ENCODE data around the gene ZNF385B. TPM values are rescaled to one million over a fixed set of nuclear protein-coding genes. Genes with fewer than 3 reads are reported as not detected.

The ZNF385B gene
- total RNA-seq, 2 donors from 2014 or later, result 5.3 to 18.1 TPM

- Mint-ChIP-seq H3K27me3 (ENCODE audit: insufficient read depth) (no peaks in the 10 kb centered on the region), H3K4me3 (no peak overlapping the region), H3K27ac (no peak overlapping the region), H3K4me1 (peaks cover 32% of the 10 kb centered on the region), H3K36me3 (ENCODE audit: low read depth) (no peaks in the 10 kb centered on the region), H3K9me3 (no peaks in the 10 kb centered on the region)
- Histone ChIP-seq H3K9ac (ENCODE audit: extremely low read depth, low read length, poor library complexity, severe bottlenecking) (no peak overlapping the region), H3K36me3 (ENCODE audit: control insufficient read depth, insufficient read depth, low read length) (no peaks in the 10 kb centered on the region), H3K27ac (ENCODE audit: low read depth, low read length) (no peak overlapping the region), H3K27me3 (ENCODE audit: control insufficient read depth, insufficient read depth, low read length, poor library complexity, severe bottlenecking) (no peaks in the 10 kb centered on the region), H3K4me3 (ENCODE audit: low read length) (no peak overlapping the region), H3K9me3 (ENCODE audit: control insufficient read depth, low read length) (no peaks in the 10 kb centered on the region), H3K4me1 (ENCODE audit: control insufficient read depth, insufficient read depth, low read length) (peaks cover 3% of the 10 kb centered on the region)
- no peak for TF ChIP-seq CTCF (conservative IDR thresholded peaks at IDR 0.05)
- WGBS, 2 experiments (ENCODE audit: insufficient coverage in 1 of 2, insufficient read length in 1 of 2), result 100% methylated on average over 1 of the region's 1 CpG; no CpG with 5 or more reads in 1 of the 2 experiments
- no peak for DNase-seq
Observed at GRCh38 chr2:179822540-179822939, 38.9 kb downstream of the ZNF385B start.

GRCh38 chr2:179818546-179818945, 42.9 kb downstream of the ZNF385B start:
- Histone ChIP-seq H3K36me3 (ENCODE audit: control insufficient read depth, insufficient read depth, low read length) (no peaks in the 10 kb centered on the region), H3K4me3 (ENCODE audit: low read length) (no peak overlapping the region), H3K9me3 (ENCODE audit: control insufficient read depth, low read length) (no peaks in the 10 kb centered on the region), H3K4me1 (ENCODE audit: control insufficient read depth, insufficient read depth, low read length) (no peaks in the 10 kb centered on the region), H3K9ac (ENCODE audit: extremely low read depth, low read length, poor library complexity, severe bottlenecking) (no peak overlapping the region), H3K27me3 (ENCODE audit: control insufficient read depth, insufficient read depth, low read length, poor library complexity, severe bottlenecking) (no peaks in the 10 kb centered on the region), H3K27ac (ENCODE audit: low read depth, low read length) (no peak overlapping the region)
- H3K4me3 Mint-ChIP-seq, result no peak overlapping the region
- DNase-seq, result no peak
- H3K9me3 Mint-ChIP-seq, result no peaks in the 10 kb centered on the region
- H3K27ac Mint-ChIP-seq, result no peak overlapping the region
- H3K36me3 Mint-ChIP-seq (ENCODE audit: low read depth), result no peaks in the 10 kb centered on the region
- whole genome bisulfite sequencing, 2 experiments (ENCODE audit: insufficient coverage in 1 of 2, insufficient read length in 1 of 2), result 68 to 92% methylated on average over 3 to 8 of the region's 8 CpGs
- H3K27me3 Mint-ChIP-seq (ENCODE audit: insufficient read depth), result no peaks in the 10 kb centered on the region
- H3K4me1 Mint-ChIP-seq, result peaks cover 4% of the 10 kb centered on the region
- no peak for TF ChIP-seq CTCF (conservative IDR thresholded peaks at IDR 0.05)

GRCh38 chr2:179817181-179817841, 44.1 kb downstream of the ZNF385B start:
- Histone ChIP-seq H3K9me3 (ENCODE audit: control insufficient read depth, low read length) (peaks cover 2% of the 10 kb centered on the region), H3K4me3 (ENCODE audit: low read length) (no peak overlapping the region), H3K27me3 (ENCODE audit: control insufficient read depth, insufficient read depth, low read length, poor library complexity, severe bottlenecking) (no peaks in the 10 kb centered on the region), H3K27ac (ENCODE audit: low read depth, low read length) (no peak overlapping the region), H3K4me1 (ENCODE audit: control insufficient read depth, insufficient read depth, low read length) (no peaks in the 10 kb centered on the region), H3K36me3 (ENCODE audit: control insufficient read depth, insufficient read depth, low read length) (no peaks in the 10 kb centered on the region), H3K9ac (ENCODE audit: extremely low read depth, low read length, poor library complexity, severe bottlenecking) (no peak overlapping the region)
- TF ChIP-seq CTCF (conservative IDR thresholded peaks at IDR 0.05), result no peak
- peaks cover 1% of the 10 kb centered on the region for H3K9me3 Mint-ChIP-seq
- no peak overlapping the region for H3K4me3 Mint-ChIP-seq
- no peaks in the 10 kb centered on the region for H3K27me3 Mint-ChIP-seq (ENCODE audit: insufficient read depth)
- DNase-seq, result no peak
- H3K4me1 Mint-ChIP-seq, result peaks cover 4% of the 10 kb centered on the region
- WGBS, 2 experiments (ENCODE audit: insufficient coverage in 1 of 2, insufficient read length in 1 of 2), result 88% methylated on average over 1 of the region's 1 CpG; no CpG with 5 or more reads in 1 of the 2 experiments
- H3K27ac Mint-ChIP-seq, result no peak overlapping the region
- H3K36me3 Mint-ChIP-seq (ENCODE audit: low read depth), result no peaks in the 10 kb centered on the region

Measured in endodermal cell (in vitro differentiated cells).